Ovary (tissue), 10 donors: ENCODE data around the gene SRSF8. TPM values are rescaled to one million over a fixed set of nuclear protein-coding genes. Genes with fewer than 3 reads are reported as not detected.
"Not testable (repeated sequence)": the region's sequence is repeated elsewhere in the genome, so short reads cannot be mapped to it uniquely, and the experiment has no call there.

Experiments
- DNase-seq, 5 donors: peaks; one replicate each; pipeline ENCODE4 v3.0.0-alpha.2; 2019 to 2020
- H3K27ac ChIP-seq, 2 donors: fragments of 200-600 bp; one replicate each; pipeline versions ENCODE4 v1.5.1 to v1.8.0; 2019 to 2022
- H3K27me3 ChIP-seq: fragments of 200-600 bp; one replicate; pipeline ENCODE4 v1.8.0; 2022
- H3K36me3 ChIP-seq: fragments of 200-600 bp; sonication (generic); one replicate; pipeline ENCODE4 v1.5.1; 2019
- H3K4me1 ChIP-seq: one replicate; pipeline ENCODE4 v1.8.1; 2013; ENCODE audit warnings: mild to moderate bottlenecking, moderate library complexity; ENCODE audit not compliant: insufficient read depth
- H3K4me3 ChIP-seq: fragments of 200-600 bp; sonication (generic); one replicate; pipeline ENCODE4 v1.5.1; 2017
- H3K9me3 ChIP-seq, 2 donors: fragments of 200-600 bp in 1 of 2; sonication (generic) in 1 of 2; one replicate each; pipeline versions ENCODE4 v1.5.1 to v1.8.1; 2013 to 2019; ENCODE audit warnings: mild to moderate bottlenecking in 1 of 2, moderate library complexity in 1 of 2
- EP300 ChIP-seq: sonication (generic); formaldehyde crosslinking; IDR thresholded peaks from one replicate; pipeline ENCODE4 v1.6.1; 2017; ENCODE audit warnings: antibody characterized with exemption
- POLR2A ChIP-seq: fragments of 450-650 bp; IDR thresholded peaks from one replicate; pipeline ENCODE4 v1.6.1; 2017; ENCODE audit warnings: antibody characterized with exemption, mild to moderate bottlenecking, moderate library complexity
- WGBS, 3 donors: extraction: QIAGEN DNeasy Blood & Tissue Kit in 1 of 3; methylation state at CpG; one replicate each; pipeline versions ENCODE4 v1.1.5 to v1.1.7; 2013 to 2017; 5-methylcytosine and 5-hydroxymethylcytosine counted together
- intact Hi-C, 4 donors: fragments of 100-400 bp; cut with DNase I; formaldehyde crosslinking; loops; one replicate each; pipeline versions ENCODE4 v1.11.0 to v1.15.1; 2022 to 2023
- long read RNA-seq, 3 donors: library from polyadenylated mRNA in 2 of 3; unstranded in 2 of 3; transcript quantifications; one replicate each; pipeline ENCODE4 v2.0.0 and lab custom pipeline, GENCODE V29; 2021 to 2026
- polyA plus RNA-seq, 2 donors: library from polyadenylated mRNA; stranded (reverse); fragments of 200-250 nt in 1 of 2; fragments of 350-450 nt in 1 of 2; fragmentation: Illumina TruSeq in 1 of 2; extraction: RNeasy Lipid Tissue Mini Kit (QIAGEN cat#74804) in 1 of 2; gene quantifications; one replicate each; pipeline ENCODE4 v1.2.3, GENCODE V29; 2013 to 2014
- total RNA-seq, 7 donors: library from RNA; depleted of rRNA in 2 of 7; stranded (reverse); fragments of >200 nt in 2 of 7; fragmentation: NEBNext Ultra II Directional in 3 of 7; extraction: Animal tissue kit (Norgen Biotek cat#: 25700) in 3 of 7; gene quantifications; one replicate each; pipeline versions ENCODE4 v1.1.0 to v1.2.4, GENCODE V29; 2016 to 2023
- TF ChIP-seq, protein P1 (sequence below), 3 donors: fragments of 450-650 bp in 2 of 3; fragments of 200-600 bp in 1 of 3; IDR thresholded peaks; one replicate each; pipeline versions ENCODE4 v1.5.1 to v1.8.0; 2016 to 2022; ENCODE audit warnings: antibody characterized with exemption in 3 of 3, mild to moderate bottlenecking in 1 of 3
- donor health status: DM: no; HTN: no; CAD: no; lungs with moderate emphysema.
- donor health status: DM: no; HTN: no; CAD: no.
- donor health status: Bipolar disorder and iron deficiency.
- donor health status: DM: yes; HTN: yes; CAD: no.
- donor health status: DM: no; HTN: no; CAD: no.
- donor health status: DM: yes; HTN: yes; CAD: no.

SRSF8 gene
- total RNA-seq (10 to 100 TPM; 39.0 to 76.2 (median 58.8) TPM), polyA plus RNA-seq (10 to 100 TPM; 54.8 to 79.6 TPM)
- long read RNA-seq, donor 1, full-length matches to known transcripts = 81 of 83 reads
- long read RNA-seq, donor 1, partial matches to known transcripts = 0 of 83 reads
- long read RNA-seq, donor 1, other reads (novel, unspliced or antisense) = 2 of 83 reads
- long read RNA-seq, donor 2, full-length matches to known transcripts = 43 of 43 reads
- long read RNA-seq, donor 2, partial matches to known transcripts = 0 of 43 reads
- long read RNA-seq, donor 2, other reads (novel, unspliced or antisense) = 0 of 43 reads
- long read RNA-seq, donor 3, full-length matches to known transcripts = 124 of 127 reads
- long read RNA-seq, donor 3, partial matches to known transcripts = 0 of 127 reads
- long read RNA-seq, donor 3, other reads (novel, unspliced or antisense) = 3 of 127 reads

GRCh38 chr11:95066716-95067038 lies at the start of gene SRSF8:
TSS of gene SRSF8 (plus strand) at chr11:95066919. CDS start at chr11:95067227, 308 bp downstream.
- TF ChIP-seq, protein P1, sequence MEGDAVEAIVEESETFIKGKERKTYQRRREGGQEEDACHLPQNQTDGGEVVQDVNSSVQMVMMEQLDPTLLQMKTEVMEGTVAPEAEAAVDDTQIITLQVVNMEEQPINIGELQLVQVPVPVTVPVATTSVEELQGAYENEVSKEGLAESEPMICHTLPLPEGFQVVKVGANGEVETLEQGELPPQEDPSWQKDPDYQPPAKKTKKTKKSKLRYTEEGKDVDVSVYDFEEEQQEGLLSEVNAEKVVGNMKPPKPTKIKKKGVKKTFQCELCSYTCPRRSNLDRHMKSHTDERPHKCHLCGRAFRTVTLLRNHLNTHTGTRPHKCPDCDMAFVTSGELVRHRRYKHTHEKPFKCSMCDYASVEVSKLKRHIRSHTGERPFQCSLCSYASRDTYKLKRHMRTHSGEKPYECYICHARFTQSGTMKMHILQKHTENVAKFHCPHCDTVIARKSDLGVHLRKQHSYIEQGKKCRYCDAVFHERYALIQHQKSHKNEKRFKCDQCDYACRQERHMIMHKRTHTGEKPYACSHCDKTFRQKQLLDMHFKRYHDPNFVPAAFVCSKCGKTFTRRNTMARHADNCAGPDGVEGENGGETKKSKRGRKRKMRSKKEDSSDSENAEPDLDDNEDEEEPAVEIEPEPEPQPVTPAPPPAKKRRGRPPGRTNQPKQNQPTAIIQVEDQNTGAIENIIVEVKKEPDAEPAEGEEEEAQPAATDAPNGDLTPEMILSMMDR (IDR thresholded peaks at IDR 0.05) = no peak
- no peak for TF ChIP-seq POLR2A
- no peak for TF ChIP-seq EP300
- DNase-seq = no peak
- Histone ChIP-seq H3K9me3 (no peaks in the 10 kb centered on the region), H3K27ac (peak within 1 kb of the TSS; percentile 98 to 99), H3K27me3 (no peaks in the 10 kb centered on the region), H3K36me3 (no peaks in the 10 kb centered on the region), H3K4me3 (peak within 1 kb of the TSS; percentile 71), H3K4me1 (peaks cover 1% of the 10 kb centered on the region)
- intact Hi-C loops = loop anchor here in 3 of 4 donors (1.0 to 10.0 kb wide), 4 partner anchors 78 to 641 kb away; no protein-coding TSS in a partner anchor
- WGBS, 3 donors = 0 to 1% (median 0%) methylated on average over 4 of the region's 4 CpGs

GRCh38 chr11:95021468-95021867 lies 45.3 kb upstream of the SRSF8 start:
- WGBS, 3 donors = 74 to 77% (median 75%) methylated on average over 5 of the region's 5 CpGs
- intact Hi-C loops, H3K36me3 ChIP-seq, H3K9me3 ChIP-seq, DNase-seq, H3K4me1 ChIP-seq, H3K27ac ChIP-seq, H3K27me3 ChIP-seq, H3K4me3 ChIP-seq: not testable (repeated sequence)

- TF ChIP-seq POLR2A = no peak
- no peak for TF ChIP-seq EP300
- TF ChIP-seq, protein P1 (IDR thresholded peaks at IDR 0.05) = no peak
- no peak for DNase-seq
- no peaks in the 10 kb centered on the region for H3K9me3 ChIP-seq
- H3K4me3 ChIP-seq = no peak within 1 kb of the TSS
- H3K4me1 ChIP-seq = no peaks in the 10 kb centered on the region
- 95 to 97% (median 95%) methylated on average over 1 of the region's 1 CpG for WGBS, 3 donors
- no peaks in the 10 kb centered on the region for H3K36me3 ChIP-seq
- H3K27ac ChIP-seq = no peak within 1 kb of the TSS
- intact Hi-C loops = no loop called here
- H3K27me3 ChIP-seq = no peaks in the 10 kb centered on the region
These were observed 41.8 kb upstream of the SRSF8 start, which contains the start of gene KDM4E for GRCh38 chr11:95024958-95025357. TSS of gene KDM4E (plus strand) at chr11:95025258. CDS start at chr11:95025558, 300 bp downstream.

GRCh38 chr11:95025594-95025993 lies 41.1 kb upstream of the SRSF8 start:
- H3K27me3 ChIP-seq, intact Hi-C loops, H3K27ac ChIP-seq, DNase-seq, H3K4me1 ChIP-seq, H3K9me3 ChIP-seq, H3K4me3 ChIP-seq, H3K36me3 ChIP-seq: not testable (repeated sequence)
- 85 to 95% (median 86%) methylated on average over 5 to 8 of the region's 9 CpGs for WGBS, 3 donors

DNA sequence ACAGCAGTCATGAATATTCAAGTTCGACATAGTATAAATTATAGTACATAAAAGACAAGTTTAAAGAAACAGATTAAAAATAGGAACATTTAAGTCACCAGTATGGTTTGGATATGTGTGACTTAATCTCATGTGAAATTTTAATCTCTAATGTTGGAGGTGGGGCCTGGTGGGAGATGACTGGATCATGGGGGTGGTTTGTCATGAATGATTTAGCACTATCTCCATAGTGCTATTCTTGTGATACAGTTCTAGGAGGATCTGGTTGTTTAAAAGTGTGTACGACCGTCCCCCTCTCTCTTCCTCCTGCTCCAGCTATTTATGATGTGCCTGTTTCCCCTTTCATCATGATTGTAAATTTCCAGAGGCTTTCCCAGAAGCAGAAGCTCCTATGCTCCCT lies 38.4 kb upstream of the SRSF8 start:
- no peak overlapping the region for H3K27ac ChIP-seq
- intact Hi-C loops = no loop called here
- no peaks in the 10 kb centered on the region for H3K4me1 ChIP-seq
- 64 to 78% (median 69%) methylated on average over 3 of the region's 3 CpGs for WGBS, 3 donors
- no peaks in the 10 kb centered on the region for H3K27me3 ChIP-seq
- no peaks in the 10 kb centered on the region for H3K36me3 ChIP-seq
- no peaks in the 10 kb centered on the region for H3K9me3 ChIP-seq
- no peak overlapping the region for H3K4me3 ChIP-seq
- no peak for DNase-seq
- TF ChIP-seq EP300 = no peak

GRCh38 chr11:95033051-95033450 lies 33.7 kb upstream of the SRSF8 start:
- H3K4me1 ChIP-seq = no peaks in the 10 kb centered on the region
- H3K36me3 ChIP-seq = no peaks in the 10 kb centered on the region
- intact Hi-C loops = no loop called here
- TF ChIP-seq, protein P1 (IDR thresholded peaks at IDR 0.05) = no peak
- TF ChIP-seq POLR2A (no peak), EP300 (no peak)
- no peak for DNase-seq
- no peak overlapping the region for H3K27ac ChIP-seq
- H3K4me3 ChIP-seq = no peak overlapping the region
- H3K9me3 ChIP-seq = no peaks in the 10 kb centered on the region
- WGBS, 3 donors = 83 to 95% (median 86%) methylated on average over 1 of the region's 1 CpG
- no peaks in the 10 kb centered on the region for H3K27me3 ChIP-seq
